ENCODE measurements around the gene SRPK1.

- no peak for TF ChIP-seq POLR2A (IDR thresholded peaks at IDR 0.05; ENCODE audit: low read depth, low read length)
- no peak for TF ChIP-seq POLR2AphosphoS5 (IDR thresholded peaks at IDR 0.05; ENCODE audit: low read depth, low read length)
Observed at GRCh38 chr6:35801148-35801547, 119.8 kb downstream of the SRPK1 start.
